EH (cell line): ENCODE data around the gene IGF2BP2.
"Not testable (repeated sequence)": the region's sequence is repeated elsewhere in the genome, so short reads cannot be mapped to it uniquely, and the experiment has no call there.

Experiments used
- DNase-seq: peaks from one replicate; pipeline ENCODE4 v3.0.0-alpha.2; 2015; ENCODE audit warnings: low read depth

Gene IGF2BP2

DNA sequence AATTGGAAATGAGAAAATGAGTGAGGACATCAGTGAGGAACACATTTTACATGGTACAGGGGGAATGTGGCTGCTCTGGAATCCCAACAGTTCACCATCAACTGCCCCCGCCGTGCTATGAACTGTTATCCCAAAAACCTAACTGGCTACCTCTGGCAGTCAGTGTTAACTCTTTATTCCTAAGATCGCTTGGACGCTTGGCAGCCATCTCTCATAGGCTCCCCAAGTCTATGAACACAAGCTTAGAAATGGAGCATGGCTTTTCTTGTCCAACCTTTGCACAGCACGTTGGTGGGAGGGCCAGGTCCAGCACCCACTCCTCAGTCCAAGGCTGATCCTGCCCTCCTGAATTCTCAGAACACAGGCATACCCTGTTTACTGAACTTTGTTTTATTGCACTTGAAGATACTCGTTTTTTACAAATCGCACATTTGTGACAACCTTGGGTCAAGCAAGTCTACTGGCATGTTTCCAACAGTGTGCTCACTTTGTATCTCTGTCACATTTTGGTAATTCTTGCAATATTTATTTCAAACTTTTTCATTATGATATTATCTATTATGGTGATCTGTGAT, 185.1 kb downstream of the IGF2BP2 start:
- no peak for DNase-seq

DNA sequence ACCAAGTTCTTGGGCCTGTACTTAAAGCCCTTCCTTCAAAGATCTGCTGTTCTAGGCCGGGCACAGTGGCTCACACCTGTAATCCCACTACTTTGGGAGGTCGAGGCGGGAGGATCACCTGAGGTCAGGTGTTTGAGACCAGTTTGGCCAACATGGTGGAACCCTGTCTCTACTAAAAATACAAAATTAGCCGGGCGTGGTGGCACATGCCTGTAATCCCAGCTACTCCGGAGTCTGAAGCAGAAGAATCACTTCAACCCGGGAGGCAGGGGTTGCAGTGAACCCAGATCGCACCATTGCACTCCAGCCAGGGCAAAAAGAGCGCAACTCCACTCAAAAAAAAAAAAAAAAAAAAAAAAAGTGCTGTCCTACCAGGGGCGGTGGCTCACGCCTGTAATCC, 186.2 kb downstream of the IGF2BP2 start:
- not testable (repeated sequence) for DNase-seq

DNA sequence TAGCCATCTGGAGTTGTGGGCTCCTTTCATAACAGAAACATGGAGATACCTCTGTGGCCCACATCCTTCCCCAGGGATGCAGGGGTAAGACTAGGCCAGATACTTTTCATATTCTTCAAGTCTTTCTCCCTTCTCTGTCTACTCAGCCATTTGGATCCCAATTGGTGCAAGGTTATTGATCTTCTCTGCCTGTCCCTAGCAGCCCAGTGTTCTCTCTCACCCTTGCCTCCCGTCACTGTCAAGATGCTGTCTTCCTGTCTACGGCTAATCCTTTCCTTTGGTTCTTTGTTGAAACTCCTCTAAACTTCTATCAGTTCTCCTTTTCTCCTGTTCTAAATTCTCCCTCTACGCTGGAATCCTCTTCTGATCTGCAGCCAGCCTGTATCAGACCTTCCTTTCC, 187.5 kb downstream of the IGF2BP2 start:
- no peak for DNase-seq

DNA sequence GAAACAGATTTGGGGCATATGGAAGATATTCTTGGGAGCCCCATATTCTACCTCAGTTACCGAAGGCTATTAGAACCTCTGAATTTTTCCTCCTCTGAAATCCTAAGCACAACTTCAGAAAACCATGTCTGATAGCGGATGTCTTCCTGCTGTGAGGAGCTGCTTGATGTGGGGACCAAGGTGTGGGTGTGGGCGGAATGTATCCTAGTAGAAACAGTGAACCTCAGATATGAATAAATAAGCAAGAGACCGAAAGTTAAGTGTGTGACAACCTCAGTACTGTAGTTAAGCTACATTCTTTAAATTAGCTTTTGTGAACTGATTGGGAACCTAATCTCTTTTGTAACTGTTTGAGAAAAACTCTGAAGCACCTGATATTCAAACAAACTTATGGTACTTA, 191.8 kb downstream of the IGF2BP2 start:
- DNase-seq, result no peak

DNA sequence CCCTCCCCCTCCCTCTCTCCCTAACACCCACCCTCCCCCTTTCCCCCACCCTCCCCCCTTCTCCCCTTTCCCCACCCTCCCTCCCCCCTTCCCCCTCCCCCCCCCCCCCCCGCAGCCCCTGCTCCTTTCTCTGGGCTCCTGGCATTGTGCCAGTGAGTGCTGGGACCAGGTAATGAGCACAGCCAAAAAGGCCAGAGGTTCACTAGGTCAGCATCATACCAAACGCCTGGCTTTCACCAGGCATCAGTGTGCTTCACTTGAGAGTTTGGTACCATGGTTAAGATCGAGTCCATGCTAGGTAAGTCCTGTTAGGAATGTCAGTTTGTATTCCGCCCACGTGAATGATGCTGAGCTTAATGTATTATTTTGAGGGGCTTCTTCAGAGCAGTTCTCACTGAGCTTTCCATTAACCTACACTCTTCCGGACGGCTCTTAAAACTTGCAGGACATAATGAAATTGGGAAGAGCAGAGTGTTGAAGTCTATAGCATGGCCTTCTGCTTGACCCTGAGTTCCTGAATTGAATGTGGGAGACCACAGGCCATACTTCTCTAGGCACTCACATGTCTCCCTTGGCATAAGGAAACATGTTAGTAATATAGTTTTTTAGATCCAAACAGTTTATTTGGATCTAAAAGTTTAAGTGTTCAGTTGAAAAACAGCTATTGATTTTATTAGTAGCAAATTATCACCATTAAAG, 193.2 kb downstream of the IGF2BP2 start:
- no peak for DNase-seq

DNA sequence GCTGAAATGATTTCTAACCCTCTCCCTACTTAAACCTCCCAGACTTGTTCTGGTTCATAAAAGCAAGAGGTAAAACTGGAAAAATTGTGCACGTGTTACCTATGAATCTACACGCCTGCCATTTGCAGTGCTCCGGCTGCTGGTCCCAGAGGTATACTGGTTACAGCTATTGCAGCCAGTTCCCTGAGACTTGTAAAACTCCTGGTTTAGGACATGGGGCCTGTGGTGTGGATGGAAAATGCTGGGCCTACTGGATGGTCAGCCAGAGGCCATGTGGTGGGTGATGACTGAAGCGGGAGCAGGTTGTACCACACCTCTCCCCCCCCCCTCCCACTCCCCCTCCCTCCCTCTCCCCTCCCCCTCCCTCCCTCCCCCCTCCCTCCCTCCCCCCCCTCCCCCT, 193.7 kb downstream of the IGF2BP2 start:
- no peak for DNase-seq

DNA sequence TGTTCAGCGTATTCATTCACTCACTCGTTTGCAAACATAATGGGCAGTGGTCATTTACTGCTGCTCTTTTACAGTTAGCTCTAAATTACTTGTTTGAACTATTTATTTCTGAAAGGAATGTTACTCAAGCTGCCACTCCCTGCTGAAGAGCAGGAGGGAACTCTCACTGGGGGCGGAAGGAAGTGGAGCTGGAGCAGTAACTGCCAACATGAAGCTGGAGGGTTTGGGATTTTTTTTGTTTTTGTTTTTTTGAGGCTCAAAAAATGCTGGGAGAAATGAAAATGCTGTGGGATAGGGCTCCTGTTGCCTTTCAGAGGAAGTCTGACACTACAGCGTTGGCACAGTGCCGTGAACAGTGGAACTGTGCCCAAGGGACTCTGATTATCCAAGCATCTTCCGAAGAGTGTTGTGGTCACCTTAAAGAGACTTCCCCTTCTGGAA, 194.6 kb downstream of the IGF2BP2 start:
- peak; percentile 50 for DNase-seq

DNA sequence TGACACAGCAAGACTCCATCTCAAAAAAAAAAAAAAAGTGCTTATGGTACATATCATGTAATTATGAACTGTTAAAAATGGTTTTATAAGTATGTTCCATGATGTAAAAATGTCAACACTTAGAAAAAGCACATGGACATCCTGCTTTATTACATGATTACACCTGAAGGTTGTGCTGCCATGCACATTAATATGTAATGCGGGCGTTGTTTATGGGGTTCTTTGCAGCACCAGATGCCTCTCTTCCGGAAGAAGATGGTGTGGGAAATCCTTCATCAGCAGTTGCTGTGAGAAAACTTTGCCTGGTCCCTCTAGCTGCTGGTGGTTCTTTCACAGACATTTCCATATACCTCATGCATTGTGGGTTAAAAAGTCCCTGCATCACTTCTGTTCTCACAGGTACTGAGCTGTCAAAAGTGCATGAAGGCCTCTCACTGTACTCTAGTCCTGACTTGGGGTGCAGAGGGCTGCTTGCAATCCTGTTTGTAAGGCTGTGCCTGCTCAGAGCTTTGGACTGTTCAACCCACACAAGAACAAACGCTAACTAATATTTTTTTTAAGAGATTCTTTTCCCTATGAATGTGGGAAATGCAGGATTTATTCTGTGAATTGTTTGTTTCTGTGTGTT, 195.2 kb downstream of the IGF2BP2 start:
- DNase-seq, result no peak

DNA sequence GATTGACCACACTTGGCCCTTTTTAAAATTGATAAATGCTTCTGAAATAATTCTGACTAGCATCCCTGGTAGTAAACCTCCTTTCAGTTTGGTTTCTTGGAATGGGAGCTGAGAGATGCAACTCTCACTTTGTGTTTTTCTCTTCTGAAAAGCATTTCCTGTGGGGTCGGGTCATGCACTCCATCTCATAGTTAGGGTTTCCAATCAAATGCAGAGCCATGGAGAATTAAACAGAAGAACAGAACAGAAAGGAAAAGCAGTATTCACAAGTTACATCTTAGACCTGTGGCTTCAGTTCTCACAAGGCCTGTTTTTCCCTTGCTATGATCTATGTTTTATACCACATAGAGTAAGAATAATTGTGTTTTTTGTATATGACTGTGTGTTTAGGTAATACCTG, 199.1 kb downstream of the IGF2BP2 start:
- no peak for DNase-seq

DNA sequence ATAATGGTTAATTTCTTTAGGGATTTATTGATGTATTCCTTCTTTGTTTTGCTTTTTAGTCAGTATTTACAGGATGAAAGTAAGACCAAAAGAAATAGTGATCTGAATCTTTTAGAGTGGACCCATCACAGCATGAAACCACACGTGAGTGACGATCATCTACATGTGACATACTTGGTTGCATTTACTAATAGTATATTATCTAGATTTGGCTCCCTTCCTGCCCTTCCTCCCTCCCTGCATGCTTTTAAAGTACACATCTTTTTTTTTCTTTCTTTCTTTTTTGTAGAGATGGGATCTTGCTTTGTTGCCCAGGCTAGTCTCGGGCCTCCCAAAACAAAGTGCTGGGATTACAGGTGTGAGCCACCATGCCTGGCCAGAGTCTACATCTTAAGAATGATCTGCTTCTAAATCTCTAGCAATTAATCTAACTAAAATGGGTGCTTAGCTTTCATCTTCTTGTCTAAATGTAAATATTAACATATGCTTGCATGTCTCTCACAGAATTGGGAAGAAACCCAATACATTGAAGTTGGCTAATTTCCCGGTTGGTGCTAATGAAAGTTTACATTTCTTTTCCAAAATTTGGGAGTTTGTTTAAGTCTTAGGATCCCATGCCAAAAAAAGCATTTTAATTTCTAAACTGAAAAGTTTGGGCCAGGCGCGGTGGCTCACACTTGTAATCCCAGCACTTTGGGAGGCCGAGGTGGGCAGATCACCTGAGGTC, 200.7 kb downstream of the IGF2BP2 start:
- no peak for DNase-seq

DNA sequence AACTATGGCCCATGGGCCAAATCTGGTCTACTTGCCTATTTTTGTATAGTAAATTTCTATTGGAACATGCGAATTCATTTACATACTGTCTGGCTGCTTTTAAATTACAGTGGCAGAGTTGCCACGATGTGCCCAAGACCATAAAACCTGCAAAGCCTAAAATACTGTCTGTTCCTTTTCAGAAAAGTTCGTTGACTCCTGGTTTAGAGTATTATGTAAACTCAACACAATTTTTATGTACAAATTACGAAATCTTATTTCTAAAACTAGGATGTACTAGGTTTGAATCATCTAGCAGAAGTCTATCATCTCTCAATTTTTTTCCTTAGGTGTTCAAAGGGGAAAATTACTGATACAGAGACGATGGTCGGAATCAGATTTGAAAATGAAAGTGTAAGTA, 211.8 kb downstream of the IGF2BP2 start:
- DNase-seq, result no peak

DNA sequence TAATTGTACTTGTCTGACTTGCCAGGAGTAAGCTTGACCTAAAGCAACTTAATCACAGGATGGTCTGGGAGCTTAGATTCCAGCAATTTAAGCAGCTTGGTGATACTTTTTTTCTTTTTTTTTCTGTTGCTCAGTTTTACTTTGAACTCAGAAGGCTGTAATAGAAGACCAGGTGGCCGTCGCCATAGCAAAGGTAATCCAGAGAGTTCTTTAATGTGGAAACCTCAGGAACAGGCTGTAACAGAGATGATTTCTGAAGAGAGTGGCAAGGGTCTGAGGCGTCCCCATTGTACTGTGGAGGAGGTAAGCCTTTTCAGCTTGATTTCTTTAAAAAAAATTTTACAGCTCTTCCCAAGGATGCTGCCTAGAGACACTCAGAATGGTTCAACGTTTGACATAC, 218.6 kb downstream of the IGF2BP2 start:
- DNase-seq, result no peak

DNA sequence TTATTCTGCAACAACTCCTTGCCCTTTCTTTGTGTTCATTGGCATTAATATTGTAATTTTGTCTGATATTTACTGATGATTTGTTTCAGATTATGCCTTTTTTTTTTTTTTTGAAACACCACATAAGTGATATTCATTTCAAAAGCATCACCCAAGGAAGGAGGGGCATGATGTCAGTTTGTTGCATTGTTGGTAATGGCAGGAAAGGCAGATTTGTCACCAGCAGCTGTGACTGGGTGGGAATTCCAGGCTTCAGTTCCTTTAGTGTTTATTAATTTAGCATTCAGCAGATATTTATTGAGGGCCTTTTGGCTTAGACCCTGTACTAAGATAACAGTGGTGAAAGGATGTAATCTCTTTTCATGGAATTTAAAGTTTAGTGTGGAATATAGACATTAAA, 219.3 kb downstream of the IGF2BP2 start:
- DNase-seq, result no peak

DNA sequence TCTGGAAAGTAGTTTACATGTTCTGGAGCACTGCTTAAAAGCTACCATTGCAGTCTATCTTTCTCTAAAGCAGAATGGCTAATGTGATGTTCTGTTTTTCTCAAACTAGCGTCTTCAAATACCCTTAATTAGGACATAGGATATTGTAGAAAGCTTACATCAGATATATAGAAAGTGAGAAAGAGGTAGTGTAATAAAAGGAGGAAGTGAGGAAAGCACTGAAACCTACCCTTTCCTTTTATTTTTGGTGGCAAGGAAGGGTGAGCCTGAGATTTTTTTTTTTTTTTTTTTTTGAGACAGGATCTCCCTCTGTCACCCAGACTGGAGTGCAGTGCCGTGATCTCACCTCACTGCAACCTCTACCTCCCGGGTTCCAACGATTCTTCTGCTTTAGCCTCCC, 229.3 kb downstream of the IGF2BP2 start:
- no peak for DNase-seq

DNA sequence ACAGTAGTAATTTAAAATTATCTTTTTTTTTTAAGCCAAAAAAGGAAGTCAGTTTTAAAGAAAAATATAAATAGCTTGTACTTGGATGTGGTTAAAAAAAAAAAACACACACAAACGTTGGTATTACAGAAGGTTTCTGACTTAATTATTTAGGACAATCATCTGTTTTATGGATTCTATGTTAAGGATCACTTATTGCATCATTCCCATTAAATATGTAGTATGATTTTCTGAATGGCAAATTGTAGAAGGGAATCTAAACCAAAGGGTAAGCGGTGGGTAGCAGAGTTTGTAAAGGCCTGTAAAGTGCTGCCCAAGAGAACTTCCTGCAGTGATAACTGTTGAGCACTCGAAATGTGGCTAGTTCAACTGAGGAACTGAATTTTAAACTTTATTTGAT, 230.8 kb downstream of the IGF2BP2 start:
- DNase-seq, result no peak
